Esophagus muscularis mucosa (tissue), 3 donors: ENCODE data around the gene TRIB2.
"Not testable (repeated sequence)": the region's sequence is repeated elsewhere in the genome, so short reads cannot be mapped to it uniquely, and the experiment has no call there.

Source experiments
- CTCF ChIP-seq, 3 experiments: fragments of 200-600 bp in 2 of 3; fragments of 450-650 bp in 1 of 3; sonication (generic) in 2 of 3; IDR thresholded peaks; one replicate each; pipeline ENCODE4 v1.5.1; 2017 to 2019; ENCODE audit warnings: antibody characterized with exemption in 3 of 3, mild to moderate bottlenecking in 2 of 3, moderate library complexity in 1 of 3
- POLR2A ChIP-seq: fragments of 450-650 bp; IDR thresholded peaks from one replicate; pipeline ENCODE4 v1.6.1; 2017; ENCODE audit warnings: antibody characterized with exemption, moderate library complexity, mild to moderate bottlenecking, low read depth

GRCh38 chr2:12680115-12680514 is 36.6 kb upstream of the TRIB2 start:
- not testable (repeated sequence) for TF ChIP-seq CTCF (IDR thresholded peaks at IDR 0.05); POLR2A
